B cell (primary cell): ENCODE measurements around the gene ADCY3. TPM values are rescaled to one million over a fixed set of nuclear protein-coding genes. Genes with fewer than 3 reads are reported as not detected.

Experiments used
- ATAC-seq: fragments of 200-7000 bp; cut with Tn5 transposase; one replicate; pipeline ENCODE4 v1.10.0; 2021; ENCODE audit warnings: low read depth, mild to moderate bottlenecking, moderate number of reproducible peaks, moderate library complexity
- CTCF ChIA-PET: fragments of 350-600 bp; sonication (Branson Sonifier 250); formaldehyde crosslinking; loops from one replicate; lab custom pipeline; 2021; ENCODE audit warnings: antibody characterized with exemption, inconsistent platforms; lab: Charles Lee
- POLR2A ChIA-PET: fragments of 350-600 bp; sonication (Branson Sonifier 250); formaldehyde crosslinking; loops from one replicate; lab custom pipeline; 2021; ENCODE audit warnings: antibody characterized with exemption; lab: Charles Lee
- DNase-seq: peaks from one replicate; pipeline ENCODE4 v3.0.0; 2013
- H2AFZ ChIP-seq: 2 replicates; pipeline ENCODE4 v1.6.1; 2012; ENCODE audit warnings: mild to moderate bottlenecking, low read depth, low read length; ENCODE audit not compliant: insufficient read depth, poor library complexity, severe bottlenecking
- H3K27ac ChIP-seq, 2 donors: 1 replicate in 1 of 2; 2 replicates in 1 of 2; pipeline ENCODE4 v1.5.1; 2012 to 2013; ENCODE audit warnings: low read length in 2 of 2, mild to moderate bottlenecking in 2 of 2, moderate library complexity in 1 of 2
- H3K27me3 ChIP-seq, 4 experiments: fragments of 200-600 bp in 1 of 4; sonication (generic) in 1 of 4; replicated peaks in 1 of 4; 1 replicate in 2 of 4; 2 replicates in 2 of 4; pipeline versions ENCODE4 v1.6.1 to v1.7.0; 2013 to 2016; ENCODE audit warnings: low read length in 3 of 4, mild to moderate bottlenecking in 2 of 4, mixed read lengths in 1 of 4, moderate library complexity in 1 of 4; ENCODE audit not compliant: insufficient read depth in 4 of 4, control insufficient read depth in 3 of 4; ENCODE audit errors: control extremely low read depth in 1 of 4
- H3K36me3 ChIP-seq, 2 experiments: replicated peaks in 1 of 2; 1 replicate in 1 of 2; 2 replicates in 1 of 2; pipeline versions ENCODE4 v1.6.1 to v1.7.1; 2013; ENCODE audit warnings: low read length in 1 of 2; ENCODE audit not compliant: insufficient read depth in 2 of 2, control insufficient read depth in 1 of 2; ENCODE audit errors: control extremely low read depth in 1 of 2, extremely low read depth in 1 of 2
- H3K4me1 ChIP-seq, 2 donors: fragments of 200-600 bp in 1 of 2; sonication (generic) in 1 of 2; 1 replicate in 1 of 2; 2 replicates in 1 of 2; pipeline versions ENCODE4 v1.5.1 to v1.6.1; 2013 to 2017; ENCODE audit warnings: low read length in 2 of 2; ENCODE audit not compliant: control insufficient read depth in 2 of 2, insufficient read depth in 2 of 2
- H3K4me2 ChIP-seq: replicated peaks from 2 replicates; pipeline ENCODE3; 2012; ENCODE audit warnings: mild to moderate bottlenecking, low read depth, low read length; ENCODE audit not compliant: poor library complexity, severe bottlenecking
- H3K4me3 ChIP-seq, 5 experiments: fragments of 200-600 bp in 1 of 5; sonication (generic) in 1 of 5; 1 replicate in 3 of 5; 2 replicates in 2 of 5; pipeline versions ENCODE4 v1.5.1 to v1.7.0; 2011 to 2016; ENCODE audit warnings: low read length in 4 of 5, mild to moderate bottlenecking in 4 of 5, low read depth in 2 of 5, control low read depth in 1 of 5, moderate library complexity in 1 of 5; ENCODE audit not compliant: insufficient read depth in 1 of 5; ENCODE audit errors: control extremely low read depth in 1 of 5, extremely low read depth in 1 of 5
- H3K79me2 ChIP-seq: fragments of 200-600 bp; sonication (generic); one replicate; pipeline ENCODE4 v1.6.0; 2016; ENCODE audit warnings: low read length; ENCODE audit not compliant: control insufficient read depth, insufficient read depth
- H3K9ac ChIP-seq: fragments of 200-600 bp; sonication (generic); 2 replicates; pipeline ENCODE4 v1.6.1; 2017; ENCODE audit warnings: mild to moderate bottlenecking, low read length, moderate library complexity
- H3K9me3 ChIP-seq, 3 donors: one replicate each; pipeline versions ENCODE4 v1.6.1 to v1.7.1; 2013; ENCODE audit warnings: low read length in 2 of 3; ENCODE audit not compliant: control insufficient read depth in 2 of 3, insufficient read depth in 1 of 3; ENCODE audit errors: control extremely low read depth in 1 of 3
- H4K20me1 ChIP-seq: 2 replicates; pipeline ENCODE4 v1.6.0; 2012; ENCODE audit warnings: mild to moderate bottlenecking, low read length; ENCODE audit not compliant: insufficient read depth, control insufficient read depth, poor library complexity, severe bottlenecking
- H3K27ac Mint-ChIP-seq: one replicate; pipeline ENCODE4 v1.8.0; 2021; ENCODE audit warnings: mixed read lengths
- H3K27me3 Mint-ChIP-seq: one replicate; pipeline ENCODE4 v1.8.0; 2021; ENCODE audit warnings: mixed read lengths
- H3K4me1 Mint-ChIP-seq: one replicate; pipeline ENCODE4 v1.8.0; 2021; ENCODE audit warnings: mixed read lengths
- H3K4me3 Mint-ChIP-seq: one replicate; pipeline ENCODE4 v1.8.0; 2021; ENCODE audit warnings: mixed read lengths
- H3K9me3 Mint-ChIP-seq: one replicate; pipeline ENCODE4 v1.8.0; 2022; ENCODE audit warnings: mixed read lengths; ENCODE audit not compliant: insufficient read depth
- CTCF ChIP-seq: fragments of 200-600 bp; IDR thresholded peaks from one replicate; pipeline ENCODE4 v1.8.0; 2022; ENCODE audit warnings: antibody characterized with exemption, mild to moderate bottlenecking
- EZH2 ChIP-seq: IDR thresholded peaks from 2 replicates; pipeline ENCODE4 v1.6.1; 2012; ENCODE audit warnings: borderline replicate concordance, low read depth, mild to moderate bottlenecking, moderate library complexity, low read length; ENCODE audit not compliant: insufficient read depth, poor library complexity, severe bottlenecking
- WGBS: methylation state at CpG from one replicate; pipeline ENCODE4 v1.1.5; 2013; ENCODE audit warnings: missing lambda C conversion rate; ENCODE audit not compliant: insufficient coverage; 5-methylcytosine and 5-hydroxymethylcytosine counted together
- intact Hi-C: fragments of 100-400 bp; cut with micrococcal nuclease; formaldehyde crosslinking; loops from one replicate; pipeline ENCODE4 v1.10.0; 2022
- polyA plus RNA-seq: library from polyadenylated mRNA; depleted of rRNA; stranded (reverse); fragments of >200 nt; gene quantifications from 2 replicates; pipeline ENCODE4 v1.2.3, GENCODE V29; 2012
- total RNA-seq, 2 donors: library from RNA; stranded (reverse); fragments of 120-200 nt in 1 of 2; gene quantifications; 1 replicate in 1 of 2; 2 replicates in 1 of 2; pipeline versions ENCODE4 v1.2.3 to v1.2.4, GENCODE V29; 2013 to 2022

Gene ADCY3
- total and polyA plus RNA-seq, 2 donors (not counting 1 experiment from before 2014, with no cell fraction given) = 48.4 to 73.0 TPM

GRCh38 chr2:24866946-24867345 lies 53.1 kb downstream of the ADCY3 start:
- ChIA-PET CTCF (no interaction called here), POLR2A (no interaction called here)
- H2AFZ ChIP-seq = no peak overlapping the region
- H3K27me3 ChIP-seq = no peaks in the 10 kb centered on the region
- intact Hi-C loops = no loop called here
- H3K9ac ChIP-seq = no peak overlapping the region
- H3K4me3 ChIP-seq = no peak overlapping the region
- Mint-ChIP-seq H3K4me3 (no peak overlapping the region), H3K4me1 (no peaks in the 10 kb centered on the region), H3K27ac (no peak overlapping the region), H3K9me3 (no peaks in the 10 kb centered on the region), H3K27me3 (no peaks in the 10 kb centered on the region)
- WGBS = 90% methylated on average over 4 of the region's 6 CpGs
- peaks cover 5% of the 10 kb centered on the region for H3K79me2 ChIP-seq
- no peak for ATAC-seq
- no peaks in the 10 kb centered on the region for H3K4me1 ChIP-seq
- no peak overlapping the region for H3K27ac ChIP-seq
- H3K4me2 ChIP-seq = no peak overlapping the region
- TF ChIP-seq CTCF (no peak), EZH2 (no peak)
- no peaks in the 10 kb centered on the region for H3K9me3 ChIP-seq
- H4K20me1 ChIP-seq = no peaks in the 10 kb centered on the region
- peaks cover 0 to 19% of the 10 kb centered on the region in 2 experiments for H3K36me3 ChIP-seq
- DNase-seq = no peak

- POLR2A ChIA-PET = no interaction called here
- H3K27me3 Mint-ChIP-seq = no peaks in the 10 kb centered on the region
- H3K79me2 ChIP-seq = peaks cover 14% of the 10 kb centered on the region
These were observed 56.4 kb downstream of the ADCY3 start for GRCh38 chr2:24863641-24864040.

More at GRCh38 chr2:24863641-24864040, 56.4 kb downstream of the ADCY3 start:
- no peaks in the 10 kb centered on the region for H3K4me1 ChIP-seq
- no peaks in the 10 kb centered on the region for H3K9me3 ChIP-seq
- H3K4me2 ChIP-seq = no peak overlapping the region
- H2AFZ ChIP-seq = no peak overlapping the region
- no peak for TF ChIP-seq CTCF
- no peak for TF ChIP-seq EZH2
- WGBS = 100% methylated on average over 2 of the region's 3 CpGs
- Mint-ChIP-seq H3K27ac (no peak overlapping the region), H3K9me3 (no peaks in the 10 kb centered on the region), H3K4me3 (no peak overlapping the region), H3K4me1 (no peaks in the 10 kb centered on the region)
- no peak for DNase-seq
- peaks cover 0 to 5% of the 10 kb centered on the region in 2 experiments for H3K36me3 ChIP-seq
- H3K4me3 ChIP-seq = no peak overlapping the region
- no peaks in the 10 kb centered on the region for H4K20me1 ChIP-seq
- CTCF ChIA-PET = no interaction called here
- no peak overlapping the region for H3K9ac ChIP-seq
- H3K27me3 ChIP-seq = no peaks in the 10 kb centered on the region
- H3K27ac ChIP-seq = no peak overlapping the region
- no peak for ATAC-seq
- intact Hi-C loops = no loop called here
